Measurements from ENCODE around the gene ELL3.

GRCh38 chr15:43796566-43796965 lies 19.8 kb upstream of the ELL3 start:
- TF ChIP-seq CTCF (IDR thresholded peaks at IDR 0.05) (no peak), POLR2A (IDR thresholded peaks at IDR 0.05) (no peak)

Data from right lobe of liver (tissue), 4 donors.